Liver (tissue), 3 donors: ENCODE results near the gene SLC25A46.

Experiments
- EGR1 ChIP-seq, 2 donors: IDR thresholded peaks; 2 replicates each; pipeline ENCODE4 v1.6.1; 2016 to 2018; ENCODE audit warnings: antibody characterized with exemption in 2 of 2, low read depth in 2 of 2
- FOXA1 ChIP-seq: IDR thresholded peaks from 2 replicates; pipeline ENCODE4 v1.6.1; 2016; ENCODE audit warnings: antibody characterized with exemption
- GABPA ChIP-seq, 2 donors: IDR thresholded peaks in 1 of 2; conservative IDR thresholded peaks in 1 of 2; 2 replicates each; pipeline ENCODE4 v1.6.1; 2016; ENCODE audit warnings: antibody characterized with exemption in 2 of 2, mild to moderate bottlenecking in 1 of 2, moderate library complexity in 1 of 2
- NR2F2 ChIP-seq: IDR thresholded peaks from 2 replicates; pipeline ENCODE4 v1.6.1; 2016; ENCODE audit warnings: antibody characterized with exemption
- SP1 ChIP-seq: IDR thresholded peaks from 2 replicates; pipeline ENCODE4 v1.6.1; 2018; ENCODE audit warnings: antibody characterized with exemption, mild to moderate bottlenecking
- TAF1 ChIP-seq: conservative IDR thresholded peaks from 2 replicates; pipeline ENCODE4 v1.6.1; 2016; ENCODE audit warnings: antibody characterized with exemption, mild to moderate bottlenecking
- YY1 ChIP-seq: IDR thresholded peaks from 2 replicates; pipeline ENCODE4 v1.6.1; 2016; ENCODE audit warnings: antibody characterized with exemption, mild to moderate bottlenecking
- TF ChIP-seq, protein P1 (sequence below): fragments of 150-350 bp; IDR thresholded peaks from 2 replicates; pipeline ENCODE4 v1.5.1; 2017; ENCODE audit warnings: improper control_type of control experiment, low read depth, low read length; ENCODE audit not compliant: missing input control
- TF ChIP-seq, protein P2 (sequence below): IDR thresholded peaks from 2 replicates; pipeline ENCODE4 v1.6.1; 2016; ENCODE audit warnings: antibody characterized with exemption, mild to moderate bottlenecking
- TF ChIP-seq, protein P3 (sequence below): IDR thresholded peaks from 2 replicates; pipeline ENCODE4 v1.6.1; 2016; ENCODE audit warnings: antibody characterized with exemption
- TF ChIP-seq, protein P4 (sequence below): IDR thresholded peaks from 2 replicates; pipeline ENCODE4 v1.6.1; 2016; ENCODE audit warnings: antibody characterized with exemption
- TF ChIP-seq, protein P5 (sequence below): IDR thresholded peaks from 2 replicates; pipeline ENCODE4 v1.6.1; 2016; ENCODE audit warnings: antibody characterized with exemption
- donor health status: healthy.
- donor health status: healthy.

DNA sequence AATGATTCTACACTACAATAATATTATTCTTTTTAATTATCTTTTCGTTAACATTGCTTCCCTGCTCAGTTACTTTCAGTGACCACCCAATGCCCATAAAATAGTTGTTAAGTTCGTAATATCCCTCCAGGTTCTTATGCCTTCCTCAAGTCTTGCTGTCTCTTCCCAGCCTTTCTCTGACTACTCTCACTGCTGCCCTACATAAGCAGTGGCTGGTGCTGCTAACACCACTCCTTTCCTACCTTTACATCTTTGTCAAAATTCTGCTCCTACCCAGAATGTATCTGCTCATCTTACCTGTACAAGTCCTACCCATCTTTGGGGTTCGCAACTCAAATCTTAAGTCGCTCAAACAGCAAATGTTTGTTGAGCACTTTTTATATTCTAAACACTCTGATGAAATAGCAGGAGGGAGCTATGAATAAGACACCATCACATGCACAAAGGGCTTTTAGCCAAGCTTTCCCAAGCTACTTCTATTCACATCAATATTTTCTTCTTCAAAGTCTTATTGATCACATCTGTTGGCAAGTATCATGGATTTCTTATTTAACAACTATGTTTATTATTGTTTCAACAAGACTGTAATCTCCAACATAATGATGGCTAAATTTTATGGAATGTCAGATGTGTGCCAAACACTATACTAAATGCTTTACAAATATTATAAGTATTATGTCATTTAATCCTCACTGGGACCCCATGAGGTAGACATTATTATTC, 29.5 kb downstream of the SLC25A46 start:
- TF ChIP-seq, protein P1, sequence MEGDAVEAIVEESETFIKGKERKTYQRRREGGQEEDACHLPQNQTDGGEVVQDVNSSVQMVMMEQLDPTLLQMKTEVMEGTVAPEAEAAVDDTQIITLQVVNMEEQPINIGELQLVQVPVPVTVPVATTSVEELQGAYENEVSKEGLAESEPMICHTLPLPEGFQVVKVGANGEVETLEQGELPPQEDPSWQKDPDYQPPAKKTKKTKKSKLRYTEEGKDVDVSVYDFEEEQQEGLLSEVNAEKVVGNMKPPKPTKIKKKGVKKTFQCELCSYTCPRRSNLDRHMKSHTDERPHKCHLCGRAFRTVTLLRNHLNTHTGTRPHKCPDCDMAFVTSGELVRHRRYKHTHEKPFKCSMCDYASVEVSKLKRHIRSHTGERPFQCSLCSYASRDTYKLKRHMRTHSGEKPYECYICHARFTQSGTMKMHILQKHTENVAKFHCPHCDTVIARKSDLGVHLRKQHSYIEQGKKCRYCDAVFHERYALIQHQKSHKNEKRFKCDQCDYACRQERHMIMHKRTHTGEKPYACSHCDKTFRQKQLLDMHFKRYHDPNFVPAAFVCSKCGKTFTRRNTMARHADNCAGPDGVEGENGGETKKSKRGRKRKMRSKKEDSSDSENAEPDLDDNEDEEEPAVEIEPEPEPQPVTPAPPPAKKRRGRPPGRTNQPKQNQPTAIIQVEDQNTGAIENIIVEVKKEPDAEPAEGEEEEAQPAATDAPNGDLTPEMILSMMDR = no peak
- TF ChIP-seq NR2F2 (no peak), GABPA (IDR thresholded peaks at IDR 0.05 in 1 of 2, conservative IDR thresholded peaks at IDR 0.05 in 1 of 2) (no peak), SP1 (no peak), EGR1 (IDR thresholded peaks at IDR 0.05; ENCODE audit: low read depth in 2 of 2) (no peak), TAF1 (no peak), YY1 (no peak), FOXA1 (no peak)
- TF ChIP-seq, protein P2, sequence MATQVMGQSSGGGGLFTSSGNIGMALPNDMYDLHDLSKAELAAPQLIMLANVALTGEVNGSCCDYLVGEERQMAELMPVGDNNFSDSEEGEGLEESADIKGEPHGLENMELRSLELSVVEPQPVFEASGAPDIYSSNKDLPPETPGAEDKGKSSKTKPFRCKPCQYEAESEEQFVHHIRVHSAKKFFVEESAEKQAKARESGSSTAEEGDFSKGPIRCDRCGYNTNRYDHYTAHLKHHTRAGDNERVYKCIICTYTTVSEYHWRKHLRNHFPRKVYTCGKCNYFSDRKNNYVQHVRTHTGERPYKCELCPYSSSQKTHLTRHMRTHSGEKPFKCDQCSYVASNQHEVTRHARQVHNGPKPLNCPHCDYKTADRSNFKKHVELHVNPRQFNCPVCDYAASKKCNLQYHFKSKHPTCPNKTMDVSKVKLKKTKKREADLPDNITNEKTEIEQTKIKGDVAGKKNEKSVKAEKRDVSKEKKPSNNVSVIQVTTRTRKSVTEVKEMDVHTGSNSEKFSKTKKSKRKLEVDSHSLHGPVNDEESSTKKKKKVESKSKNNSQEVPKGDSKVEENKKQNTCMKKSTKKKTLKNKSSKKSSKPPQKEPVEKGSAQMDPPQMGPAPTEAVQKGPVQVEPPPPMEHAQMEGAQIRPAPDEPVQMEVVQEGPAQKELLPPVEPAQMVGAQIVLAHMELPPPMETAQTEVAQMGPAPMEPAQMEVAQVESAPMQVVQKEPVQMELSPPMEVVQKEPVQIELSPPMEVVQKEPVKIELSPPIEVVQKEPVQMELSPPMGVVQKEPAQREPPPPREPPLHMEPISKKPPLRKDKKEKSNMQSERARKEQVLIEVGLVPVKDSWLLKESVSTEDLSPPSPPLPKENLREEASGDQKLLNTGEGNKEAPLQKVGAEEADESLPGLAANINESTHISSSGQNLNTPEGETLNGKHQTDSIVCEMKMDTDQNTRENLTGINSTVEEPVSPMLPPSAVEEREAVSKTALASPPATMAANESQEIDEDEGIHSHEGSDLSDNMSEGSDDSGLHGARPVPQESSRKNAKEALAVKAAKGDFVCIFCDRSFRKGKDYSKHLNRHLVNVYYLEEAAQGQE = no peak
- TF ChIP-seq, protein P3, sequence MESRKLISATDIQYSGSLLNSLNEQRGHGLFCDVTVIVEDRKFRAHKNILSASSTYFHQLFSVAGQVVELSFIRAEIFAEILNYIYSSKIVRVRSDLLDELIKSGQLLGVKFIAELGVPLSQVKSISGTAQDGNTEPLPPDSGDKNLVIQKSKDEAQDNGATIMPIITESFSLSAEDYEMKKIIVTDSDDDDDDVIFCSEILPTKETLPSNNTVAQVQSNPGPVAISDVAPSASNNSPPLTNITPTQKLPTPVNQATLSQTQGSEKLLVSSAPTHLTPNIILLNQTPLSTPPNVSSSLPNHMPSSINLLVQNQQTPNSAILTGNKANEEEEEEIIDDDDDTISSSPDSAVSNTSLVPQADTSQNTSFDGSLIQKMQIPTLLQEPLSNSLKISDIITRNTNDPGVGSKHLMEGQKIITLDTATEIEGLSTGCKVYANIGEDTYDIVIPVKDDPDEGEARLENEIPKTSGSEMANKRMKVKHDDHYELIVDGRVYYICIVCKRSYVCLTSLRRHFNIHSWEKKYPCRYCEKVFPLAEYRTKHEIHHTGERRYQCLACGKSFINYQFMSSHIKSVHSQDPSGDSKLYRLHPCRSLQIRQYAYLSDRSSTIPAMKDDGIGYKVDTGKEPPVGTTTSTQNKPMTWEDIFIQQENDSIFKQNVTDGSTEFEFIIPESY = no peak
- TF ChIP-seq, protein P4, sequence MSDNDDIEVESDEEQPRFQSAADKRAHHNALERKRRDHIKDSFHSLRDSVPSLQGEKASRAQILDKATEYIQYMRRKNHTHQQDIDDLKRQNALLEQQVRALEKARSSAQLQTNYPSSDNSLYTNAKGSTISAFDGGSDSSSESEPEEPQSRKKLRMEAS = no peak
- TF ChIP-seq, protein P5, sequence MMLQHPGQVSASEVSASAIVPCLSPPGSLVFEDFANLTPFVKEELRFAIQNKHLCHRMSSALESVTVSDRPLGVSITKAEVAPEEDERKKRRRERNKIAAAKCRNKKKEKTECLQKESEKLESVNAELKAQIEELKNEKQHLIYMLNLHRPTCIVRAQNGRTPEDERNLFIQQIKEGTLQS = no peak
